Retinal pigment epithelial cell (primary cell): ENCODE measurements around the gene CHST4.

ENCODE experiments used
- DNase-seq: peaks from one replicate; pipeline ENCODE4 v3.0.0-alpha.2; 2010; ENCODE audit warnings: low read depth
- H3K4me3 ChIP-seq: 2 replicates; pipeline ENCODE4 v1.5.1; 2011; ENCODE audit warnings: mild to moderate bottlenecking, low read length, control low read depth, moderate library complexity
- TF ChIP-seq, protein P1 (sequence below): conservative IDR thresholded peaks from 2 replicates; pipeline ENCODE4 v1.5.1; 2011; ENCODE audit warnings: low read depth, low read length, control low read depth, inconsistent platforms

CHST4 gene

DNA sequence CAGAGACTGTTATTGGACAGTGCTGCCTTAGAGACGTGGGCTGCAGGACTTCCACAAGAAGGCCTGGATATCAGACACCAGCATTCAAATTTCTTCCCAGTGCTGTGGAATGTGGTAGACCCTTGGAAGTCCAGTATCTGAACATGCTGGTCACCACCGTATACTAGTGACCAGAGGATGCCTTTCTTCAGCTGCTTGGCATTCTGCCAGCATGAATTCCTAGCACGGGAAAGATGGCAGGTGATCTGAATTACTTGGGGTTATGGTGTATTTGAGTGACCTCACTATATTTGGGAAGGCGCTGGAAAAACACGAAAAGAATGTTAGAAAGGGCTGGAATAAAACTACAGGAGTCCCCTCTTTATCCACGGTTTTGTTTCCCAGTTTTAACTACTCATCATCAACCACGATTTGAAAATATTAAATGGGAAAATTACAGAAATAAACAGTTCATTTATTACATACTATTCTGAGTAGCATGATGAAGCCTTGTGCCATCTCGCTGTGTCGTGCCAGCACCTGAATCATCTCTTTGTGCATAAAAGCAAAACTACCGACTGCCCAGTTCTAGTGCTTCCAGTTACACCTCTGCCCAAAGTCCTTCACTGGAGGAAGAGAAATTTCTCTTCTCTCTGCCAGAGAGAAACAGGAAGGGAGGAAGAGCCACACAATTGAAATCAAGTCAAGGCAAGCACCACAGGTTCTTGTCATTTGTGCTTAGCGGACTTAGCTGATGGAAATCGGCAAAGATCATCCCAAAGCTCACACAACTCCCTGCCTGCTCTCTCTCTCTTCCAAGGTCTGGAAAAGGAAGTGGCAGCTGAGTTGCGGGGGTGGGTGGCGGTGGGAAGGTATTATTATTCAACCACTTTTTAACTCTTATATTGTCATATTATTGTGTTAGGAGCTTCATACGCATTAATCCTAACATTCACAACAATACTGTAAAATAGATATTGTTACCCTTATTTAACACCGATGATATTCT, 1.4 kb upstream of the CHST4 start:
- TF ChIP-seq, protein P1, sequence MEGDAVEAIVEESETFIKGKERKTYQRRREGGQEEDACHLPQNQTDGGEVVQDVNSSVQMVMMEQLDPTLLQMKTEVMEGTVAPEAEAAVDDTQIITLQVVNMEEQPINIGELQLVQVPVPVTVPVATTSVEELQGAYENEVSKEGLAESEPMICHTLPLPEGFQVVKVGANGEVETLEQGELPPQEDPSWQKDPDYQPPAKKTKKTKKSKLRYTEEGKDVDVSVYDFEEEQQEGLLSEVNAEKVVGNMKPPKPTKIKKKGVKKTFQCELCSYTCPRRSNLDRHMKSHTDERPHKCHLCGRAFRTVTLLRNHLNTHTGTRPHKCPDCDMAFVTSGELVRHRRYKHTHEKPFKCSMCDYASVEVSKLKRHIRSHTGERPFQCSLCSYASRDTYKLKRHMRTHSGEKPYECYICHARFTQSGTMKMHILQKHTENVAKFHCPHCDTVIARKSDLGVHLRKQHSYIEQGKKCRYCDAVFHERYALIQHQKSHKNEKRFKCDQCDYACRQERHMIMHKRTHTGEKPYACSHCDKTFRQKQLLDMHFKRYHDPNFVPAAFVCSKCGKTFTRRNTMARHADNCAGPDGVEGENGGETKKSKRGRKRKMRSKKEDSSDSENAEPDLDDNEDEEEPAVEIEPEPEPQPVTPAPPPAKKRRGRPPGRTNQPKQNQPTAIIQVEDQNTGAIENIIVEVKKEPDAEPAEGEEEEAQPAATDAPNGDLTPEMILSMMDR, result no peak
- H3K4me3 ChIP-seq, result no peak overlapping the region
- DNase-seq, result no peak

DNA sequence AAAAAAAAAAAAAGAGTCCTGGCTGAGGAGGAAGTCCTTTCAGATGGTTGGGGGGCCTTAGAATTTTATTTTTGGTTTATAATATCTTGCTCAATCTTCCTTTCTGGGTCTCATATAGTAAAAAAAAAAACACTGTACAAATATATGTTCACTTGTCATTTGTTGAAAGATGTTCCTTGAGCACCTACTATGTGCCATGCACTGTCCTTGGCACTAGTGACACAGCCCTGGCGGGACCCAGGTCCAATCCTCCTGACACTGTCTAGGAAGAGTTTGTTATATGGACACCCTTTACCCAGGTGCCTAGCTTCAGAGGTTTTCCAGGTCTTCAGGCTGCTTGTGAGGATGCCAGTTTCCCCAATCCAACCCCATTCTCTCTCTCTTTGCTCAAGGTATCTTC, 2.0 kb downstream of the CHST4 start:
- TF ChIP-seq, protein P1, result no peak
- no peak for DNase-seq
- no peak overlapping the region for H3K4me3 ChIP-seq

DNA sequence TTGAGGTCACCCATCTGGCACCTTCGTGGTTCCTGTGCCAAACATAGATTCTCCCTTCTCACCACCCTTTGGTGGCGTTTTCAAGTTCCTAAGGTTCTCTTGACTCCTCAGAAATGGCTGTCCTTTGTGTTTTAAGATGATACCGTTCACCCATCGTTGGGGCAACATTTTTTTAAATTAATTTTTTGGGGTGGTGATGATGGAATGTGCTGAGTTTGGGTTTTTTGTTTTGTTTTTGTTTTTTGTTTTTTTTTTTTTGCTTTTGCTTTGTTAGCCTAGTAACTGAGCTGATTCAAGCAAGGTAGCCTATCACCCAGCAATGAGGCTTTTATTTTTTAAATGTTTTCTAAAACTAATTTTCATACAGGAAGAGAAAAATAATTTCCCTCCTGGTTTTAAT, 2.6 kb downstream of the CHST4 start:
- H3K4me3 ChIP-seq, result no peak overlapping the region
- TF ChIP-seq, protein P1, result no peak

DNA sequence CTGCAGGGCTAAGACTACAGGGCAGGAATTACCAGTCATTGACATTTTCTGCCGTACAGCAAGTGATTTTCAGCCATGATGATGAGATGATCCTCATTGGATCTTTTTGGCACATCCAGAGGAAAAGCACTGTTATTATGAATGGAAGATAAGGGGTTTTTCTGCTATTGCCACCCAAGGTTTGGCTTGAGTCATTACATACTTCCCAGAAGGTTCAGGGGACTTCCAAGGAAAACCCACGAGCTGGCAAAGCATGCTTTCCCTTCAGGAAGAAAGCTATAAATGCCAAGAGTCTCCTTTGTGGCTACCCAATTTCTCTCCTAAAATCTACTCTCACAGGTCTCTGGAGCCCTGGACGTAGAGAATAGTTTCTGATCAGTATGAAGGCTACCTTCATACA, 6.1 kb downstream of the CHST4 start:
- DNase-seq, result no peak
- TF ChIP-seq, protein P1, result no peak
- no peak overlapping the region for H3K4me3 ChIP-seq

More for the DNA sequence above, 2.6 kb downstream of the CHST4 start:
- DNase-seq, result no peak

DNA sequence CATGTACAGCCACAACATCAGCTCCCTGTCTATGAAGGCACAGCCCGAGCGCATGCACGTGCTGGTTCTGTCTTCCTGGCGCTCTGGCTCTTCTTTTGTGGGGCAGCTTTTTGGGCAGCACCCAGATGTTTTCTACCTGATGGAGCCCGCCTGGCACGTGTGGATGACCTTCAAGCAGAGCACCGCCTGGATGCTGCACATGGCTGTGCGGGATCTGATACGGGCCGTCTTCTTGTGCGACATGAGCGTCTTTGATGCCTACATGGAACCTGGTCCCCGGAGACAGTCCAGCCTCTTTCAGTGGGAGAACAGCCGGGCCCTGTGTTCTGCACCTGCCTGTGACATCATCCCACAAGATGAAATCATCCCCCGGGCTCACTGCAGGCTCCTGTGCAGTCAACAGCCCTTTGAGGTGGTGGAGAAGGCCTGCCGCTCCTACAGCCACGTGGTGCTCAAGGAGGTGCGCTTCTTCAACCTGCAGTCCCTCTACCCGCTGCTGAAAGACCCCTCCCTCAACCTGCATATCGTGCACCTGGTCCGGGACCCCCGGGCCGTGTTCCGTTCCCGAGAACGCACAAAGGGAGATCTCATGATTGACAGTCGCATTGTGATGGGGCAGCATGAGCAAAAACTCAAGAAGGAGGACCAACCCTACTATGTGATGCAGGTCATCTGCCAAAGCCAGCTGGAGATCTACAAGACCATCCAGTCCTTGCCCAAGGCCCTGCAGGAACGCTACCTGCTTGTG, 10.7 kb downstream of the CHST4 start:
- TF ChIP-seq, protein P1, result no peak
- no peak overlapping the region for H3K4me3 ChIP-seq
- DNase-seq, result no peak

DNA sequence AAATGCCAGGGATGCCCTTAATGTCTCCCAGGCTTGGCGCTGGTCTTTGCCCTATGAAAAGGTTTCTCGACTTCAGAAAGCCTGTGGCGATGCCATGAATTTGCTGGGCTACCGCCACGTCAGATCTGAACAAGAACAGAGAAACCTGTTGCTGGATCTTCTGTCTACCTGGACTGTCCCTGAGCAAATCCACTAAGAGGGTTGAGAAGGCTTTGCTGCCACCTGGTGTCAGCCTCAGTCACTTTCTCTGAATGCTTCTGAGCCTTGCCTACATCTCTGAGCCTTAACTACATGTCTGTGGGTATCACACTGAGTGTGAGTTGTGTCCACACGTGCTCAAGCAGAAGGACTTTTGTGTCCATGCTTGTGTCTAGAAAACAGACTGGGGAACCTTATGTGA, 11.4 kb downstream of the CHST4 start:
- TF ChIP-seq, protein P1, result peak; percentile 80
- H3K4me3 ChIP-seq, result no peak overlapping the region
- peak; percentile 2 for DNase-seq
